Fibroblast of villous mesenchyme (primary cell): ENCODE measurements around the gene BOK. TPM values are rescaled to one million over a fixed set of nuclear protein-coding genes. Genes with fewer than 3 reads are reported as not detected.

Experiments
- DNase-seq: peaks from one replicate; pipeline ENCODE4 v3.0.0-alpha.2; 2010; ENCODE audit warnings: low read depth
- H3K4me3 ChIP-seq: 2 replicates; pipeline ENCODE4 v1.5.1; 2011; ENCODE audit warnings: low read depth, mild to moderate bottlenecking, low read length
- CTCF ChIP-seq: IDR thresholded peaks from 2 replicates; pipeline ENCODE4 v1.5.1; 2012; ENCODE audit warnings: low read depth, mild to moderate bottlenecking, low read length; ENCODE audit not compliant: insufficient read depth
- small RNA-seq: library from RNA; depleted of rRNA; stranded (forward); fragments of <200 nt; gene quantifications from one replicate; pipeline ENCODE3, GENCODE V24; 2012
- total RNA-seq: library from RNA; depleted of rRNA; stranded (reverse); fragments of >200 nt; gene quantifications from 2 replicates; pipeline ENCODE4 v1.2.3, GENCODE V29; 2012

Gene BOK
- total RNA-seq, 1 donor, result 54.0 TPM

- TF ChIP-seq CTCF, result no peak
- DNase-seq, result no peak
These were observed 60.3 kb downstream of the BOK start for GRCh38 chr2:241618829-241619228.

GRCh38 chr2:241619597-241620418 lies 61.3 kb downstream of the BOK start:
- no peak overlapping the region for H3K4me3 ChIP-seq
- DNase-seq, result no peak

More at GRCh38 chr2:241618829-241619228, 60.3 kb downstream of the BOK start:
- H3K4me3 ChIP-seq, result no peak overlapping the region

DNA sequence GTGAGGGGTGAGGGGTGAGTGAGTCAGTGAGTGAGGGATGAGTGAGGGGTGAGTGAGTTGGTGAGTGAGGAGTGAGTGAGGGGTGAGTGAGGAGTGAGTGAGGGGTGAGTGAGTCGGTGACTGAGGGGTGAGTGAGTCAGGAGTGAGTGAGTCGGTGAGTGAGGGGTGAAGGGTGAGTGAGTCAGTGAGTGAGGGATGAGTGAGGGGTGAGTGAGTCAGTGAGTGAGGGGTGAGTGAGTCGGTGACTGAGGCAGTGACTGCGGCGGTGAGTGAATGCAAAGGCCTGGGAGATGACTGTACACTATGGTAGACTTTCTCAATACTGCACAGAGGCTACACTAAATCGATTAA lies 61.8 kb downstream of the BOK start:
- no peak for TF ChIP-seq CTCF
- no peak overlapping the region for H3K4me3 ChIP-seq
- DNase-seq, result no peak

More at GRCh38 chr2:241619597-241620418, 61.3 kb downstream of the BOK start:
- no peak for TF ChIP-seq CTCF

Small RNA genes within 50 kb of the gene (small RNA-seq; reads per million reads assigned to genes)
- not detected for gene RNA5SP122

Other genes starting within 250 kb of the BOK start
- 1,089 and 1,343 TPM in 2 replicates for gene HDLBP, start 243.1 kb upstream of the BOK start, total RNA-seq
- gene SEPTIN2, start 242.8 kb upstream of the BOK start, total RNA-seq, result 426 and 577 TPM in 2 replicates
- 34.1 and 37.6 TPM in 2 replicates for gene FARP2, start 202.5 kb upstream of the BOK start, total RNA-seq
- gene STK25, start 50.2 kb upstream of the BOK start, total RNA-seq, result 210 and 245 TPM in 2 replicates
- 35.4 and 36.7 TPM in 2 replicates for gene THAP4, start 78.4 kb downstream of the BOK start, total RNA-seq
- gene ATG4B, start 78.9 kb downstream of the BOK start, total RNA-seq, result 36.7 and 47.1 TPM in 2 replicates
- 33.2 and 40.9 TPM in 2 replicates for gene DTYMK, start 128.1 kb downstream of the BOK start, total RNA-seq
- 13.2 and 21.2 TPM in 2 replicates for gene ING5, start 143.3 kb downstream of the BOK start, total RNA-seq
- gene D2HGDH, start 175.9 kb downstream of the BOK start, total RNA-seq, result 13.4 and 18.0 TPM in 2 replicates
- gene GAL3ST2, start 218.1 kb downstream of the BOK start, total RNA-seq, result under 0.01 and 0.43 TPM in 2 replicates